ENCODE measurements around the gene CARHSP1. TPM values are rescaled to one million over a fixed set of nuclear protein-coding genes. Genes with fewer than 3 reads are reported as not detected.
A peak's percentile ranks its signal among the peaks of the same experiment; 100 is the strongest.
"Not testable (repeated sequence)": the region's sequence is repeated elsewhere in the genome, so short reads cannot be mapped to it uniquely, and the experiment has no call there.

The CARHSP1 gene
- polyA plus RNA-seq: 100 to 1,000 TPM in 2 of 3 donors, 10 to 100 TPM in 1; 45.3 to 236 (median 125) TPM

DNA sequence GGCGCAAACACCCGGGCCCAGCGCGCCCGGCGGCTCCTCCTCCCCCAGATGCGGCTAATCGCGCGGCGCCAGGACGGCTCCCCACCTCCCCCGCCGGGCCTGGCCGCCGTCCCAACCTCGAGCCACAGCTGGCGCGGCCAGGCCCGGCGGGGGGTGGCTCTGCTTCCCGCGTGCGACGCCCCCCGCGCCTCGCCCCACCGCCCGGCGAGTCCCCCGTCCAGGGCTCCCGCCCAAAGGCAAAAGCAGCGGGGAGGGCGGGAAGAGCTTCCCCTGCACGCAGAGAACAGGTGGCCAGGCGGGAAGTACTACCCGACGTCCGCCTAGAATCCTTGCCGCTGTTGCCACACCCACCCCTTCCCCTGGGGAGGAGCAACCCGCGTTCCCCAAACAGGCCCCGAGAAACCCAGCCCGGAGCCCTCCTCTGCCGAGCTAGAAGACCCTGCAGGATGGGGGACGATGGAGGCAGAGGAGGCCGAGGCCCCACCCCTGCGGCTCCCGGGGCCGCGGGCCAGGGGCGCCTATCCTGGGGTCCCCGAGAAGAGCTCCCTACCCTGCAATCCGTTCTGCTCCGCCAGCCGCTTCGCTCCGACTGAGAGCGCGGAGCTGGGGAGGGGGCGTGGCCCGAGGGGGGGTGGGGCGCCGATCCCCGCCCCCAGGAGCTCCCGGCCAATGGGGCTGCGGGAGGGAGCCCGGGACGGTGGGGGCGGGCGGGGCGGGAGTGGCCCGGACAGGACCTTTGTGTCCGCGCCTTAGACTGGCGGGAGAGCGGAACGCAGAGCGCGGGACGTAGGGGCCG lies at the start of gene CARHSP1:
Gene CARHSP1 (minus strand): TSS at position 591 of the 796 bp plus-strand sequence. CDS start 9,678 bp downstream, outside the sequence.
- WGBS, 3 donors: 1% methylated on average over 71 to 83 of the region's 83 CpGs
- peak within 1 kb of the TSS; percentile 51 for H3K27ac ChIP-seq (ENCODE audit: low read depth, low read length)

DNA sequence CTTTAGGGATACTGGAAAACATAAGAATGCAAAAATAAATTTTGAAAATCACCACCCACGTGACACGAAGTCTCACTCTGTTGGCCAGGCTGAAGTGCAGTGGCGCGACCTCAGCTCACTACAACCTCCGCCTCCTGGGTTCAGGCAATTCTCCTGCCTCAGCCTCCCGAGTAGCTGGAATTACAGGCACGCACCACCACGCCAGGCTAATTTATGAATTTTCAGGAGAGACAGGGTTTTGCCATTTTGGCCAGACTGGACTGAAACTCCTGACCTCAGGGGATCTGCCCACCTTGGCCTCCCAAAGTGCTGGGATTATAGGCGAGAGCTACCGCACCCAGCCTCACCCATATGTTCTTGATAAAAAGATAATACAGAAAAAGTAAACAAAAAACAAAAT lies 48.5 kb upstream of the CARHSP1 start:
- 94 to 95% (median 95%) methylated on average over 10 of the region's 10 CpGs for WGBS, 3 donors
- not testable (repeated sequence) for H3K27ac ChIP-seq (ENCODE audit: low read depth, low read length)

DNA sequence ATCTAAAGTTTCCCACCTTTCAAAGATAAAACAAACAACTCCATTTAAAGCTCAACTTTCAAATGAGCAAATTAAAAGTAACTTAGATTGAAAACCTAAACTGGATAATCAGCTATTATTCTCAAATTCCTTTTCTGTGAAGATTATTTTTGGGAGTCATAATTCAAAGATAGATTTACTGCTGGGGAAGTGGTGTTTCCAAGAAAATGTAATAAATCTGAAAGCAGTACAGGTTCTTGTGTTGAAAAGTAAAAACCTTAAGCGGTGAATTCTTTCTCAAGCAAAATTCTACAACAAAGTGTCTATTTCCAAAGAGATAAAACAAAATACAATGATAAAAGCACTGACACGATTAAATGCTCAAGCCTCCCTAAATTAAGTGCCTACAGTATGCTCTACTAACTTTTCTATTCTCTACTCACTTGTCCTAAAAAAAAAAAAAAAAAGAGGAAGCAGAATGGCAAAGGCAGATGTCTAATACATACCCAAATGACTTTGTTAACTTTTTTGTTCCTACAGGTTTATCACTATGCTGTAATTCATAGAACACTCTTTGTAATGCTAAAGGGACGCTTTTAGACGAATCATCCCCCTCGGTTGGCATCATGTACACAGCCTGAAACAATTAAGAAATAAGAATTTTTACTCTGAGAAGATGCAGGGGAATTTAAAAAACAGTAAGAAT lies 47.9 kb upstream of the CARHSP1 start:
- no peak overlapping the region for H3K27ac ChIP-seq (ENCODE audit: low read depth, low read length)
- 62 to 91% (median 75%) methylated on average over 5 of the region's 5 CpGs for WGBS, 3 donors

DNA sequence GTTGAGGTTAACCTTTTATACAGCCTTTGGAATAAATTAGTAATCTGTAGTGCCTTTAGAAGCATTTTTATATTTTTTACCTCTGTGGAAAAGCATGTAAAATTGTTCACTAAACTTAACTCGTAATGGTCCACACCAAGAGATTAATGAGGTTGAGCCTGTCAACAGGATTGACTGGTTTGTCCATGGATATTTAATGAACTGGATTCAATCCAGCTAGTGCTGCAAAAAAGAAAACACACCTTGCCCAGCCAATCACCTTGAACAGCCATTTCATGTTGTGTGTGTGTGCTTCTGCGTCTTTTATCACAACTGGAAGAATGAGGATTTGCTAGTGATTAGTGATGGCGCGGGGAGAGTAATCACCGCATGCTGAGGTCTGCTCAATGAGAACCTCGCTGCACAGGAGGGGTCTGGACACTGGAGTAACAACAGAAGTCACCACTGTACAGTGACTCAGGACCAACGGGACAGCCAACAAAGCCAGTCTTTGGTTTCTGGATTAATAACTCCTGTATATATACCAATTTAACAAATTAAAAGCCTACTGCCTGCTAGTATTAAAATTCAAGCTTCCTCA lies 47.0 kb upstream of the CARHSP1 start:
- 37 to 94% (median 91%) methylated on average over 7 of the region's 7 CpGs for WGBS, 3 donors
- H3K27ac ChIP-seq (ENCODE audit: low read depth, low read length): no peak overlapping the region

DNA sequence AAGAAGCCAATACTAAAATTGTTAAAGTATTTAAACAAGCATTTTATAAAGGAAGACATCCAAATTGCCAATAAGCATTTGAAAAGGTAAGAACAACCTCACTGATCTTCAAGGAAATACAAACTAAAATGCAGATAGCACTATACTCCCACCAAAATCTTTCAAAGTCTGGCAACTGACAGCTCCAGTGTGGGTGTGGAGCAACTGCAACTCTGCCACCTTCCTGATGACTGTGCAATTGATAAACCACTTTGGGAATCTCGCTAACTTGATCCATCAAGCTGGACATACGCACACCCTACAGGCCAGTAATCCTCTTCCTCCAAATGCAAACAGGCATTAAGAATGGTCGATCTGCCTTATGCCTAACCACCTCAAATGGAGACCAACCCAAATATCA lies 45.3 kb upstream of the CARHSP1 start:
- no peak overlapping the region for H3K27ac ChIP-seq (ENCODE audit: low read depth, low read length)
- 93 to 94% (median 93%) methylated on average over 3 of the region's 3 CpGs for WGBS, 3 donors

DNA sequence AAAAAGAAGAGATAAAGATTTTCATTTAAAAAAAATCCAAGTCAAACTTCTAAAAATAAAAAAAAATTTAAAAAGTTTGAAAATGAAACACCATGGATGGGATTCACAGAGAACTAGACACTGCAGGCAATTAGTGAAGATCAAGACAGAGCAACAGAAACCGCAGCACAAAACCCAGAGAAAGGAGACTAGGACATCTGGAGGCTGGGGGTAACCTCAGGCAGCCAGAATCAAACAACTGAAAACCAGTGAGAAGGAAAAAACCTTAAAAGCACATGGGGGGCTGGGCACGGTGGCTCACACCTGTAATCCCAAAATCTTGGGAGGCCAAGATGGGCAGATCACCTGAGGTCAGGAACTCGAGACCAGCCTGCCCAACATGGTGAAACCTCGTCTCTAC lies 44.0 kb upstream of the CARHSP1 start:
- 92 to 95% (median 93%) methylated on average over 4 of the region's 4 CpGs for WGBS, 3 donors
- H3K27ac ChIP-seq (ENCODE audit: low read depth, low read length): no peak overlapping the region

DNA sequence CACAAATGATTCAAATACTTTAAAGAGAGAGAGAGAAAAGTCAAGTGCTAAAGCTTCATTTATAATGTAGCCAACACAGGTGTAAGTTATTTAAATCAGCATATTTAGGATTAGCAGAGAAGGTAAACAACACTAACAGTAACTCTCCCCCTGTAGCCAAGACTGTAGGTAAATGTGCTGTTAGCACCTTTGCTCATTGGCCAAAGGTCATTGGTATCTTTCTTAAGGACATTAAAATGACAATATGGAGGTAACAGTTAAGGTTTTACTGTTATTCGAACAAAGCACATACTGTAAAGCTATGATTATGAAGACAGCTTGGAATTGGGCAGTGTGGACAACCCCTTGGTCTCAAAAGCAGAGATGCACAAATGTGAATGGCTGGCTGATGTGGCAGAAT lies 42.0 kb upstream of the CARHSP1 start:
- H3K27ac ChIP-seq (ENCODE audit: low read depth, low read length): no peak overlapping the region
- WGBS, 3 donors: 76 to 95% (median 87%) methylated on average over 1 of the region's 1 CpG

DNA sequence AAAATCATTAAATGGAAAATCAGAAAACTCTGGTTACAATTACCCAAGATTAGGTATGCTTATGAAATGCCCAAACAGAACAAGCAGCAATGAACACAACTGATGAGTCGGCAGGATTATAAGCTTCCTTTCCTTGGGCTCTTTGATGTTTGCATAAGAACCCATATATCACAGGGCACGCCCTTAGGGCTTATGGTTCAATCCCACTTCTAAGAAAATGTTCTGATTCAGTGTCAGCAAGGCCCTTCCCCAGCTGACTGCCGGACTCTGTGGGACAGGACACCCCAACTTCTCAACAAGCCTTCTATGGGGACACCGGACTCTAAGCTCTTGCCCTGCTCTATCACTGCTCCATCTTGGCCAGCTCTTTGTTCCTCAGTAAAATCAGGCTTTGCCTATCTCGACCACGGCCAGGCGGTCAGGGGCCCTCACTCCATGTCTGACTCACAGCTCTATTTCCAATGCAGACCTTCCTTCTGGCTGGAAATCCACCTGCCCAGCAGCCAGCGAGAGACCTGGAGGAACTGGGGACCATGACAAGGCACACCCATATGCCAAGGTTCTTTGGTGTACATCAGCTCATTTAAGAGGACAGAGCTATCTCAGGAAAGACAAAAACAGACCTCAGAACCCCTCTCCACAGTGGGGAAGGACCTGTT lies 40.1 kb upstream of the CARHSP1 start:
- H3K27ac ChIP-seq (ENCODE audit: low read depth, low read length): no peak overlapping the region
- 79 to 83% (median 82%) methylated on average over 8 of the region's 8 CpGs for WGBS, 3 donors

DNA sequence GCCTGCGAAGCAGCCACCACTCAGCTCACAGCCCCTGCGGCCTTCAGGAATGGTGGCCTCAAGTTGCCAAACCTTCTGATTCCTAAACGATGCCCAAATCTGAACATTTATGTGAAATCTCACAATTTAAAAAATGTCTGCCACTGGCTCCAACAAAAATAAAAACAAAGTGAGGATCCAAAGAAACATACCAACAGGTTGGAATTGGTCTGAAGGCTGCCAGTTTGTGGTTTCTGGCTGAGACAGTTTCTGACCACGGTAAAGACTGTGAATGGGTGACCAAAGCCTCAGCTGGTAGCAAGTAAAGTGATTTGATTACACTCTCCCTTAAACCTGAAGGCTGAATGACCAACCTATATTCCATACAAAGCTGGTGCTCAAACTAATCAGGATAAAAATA lies 38.3 kb upstream of the CARHSP1 start:
- WGBS, 3 donors: 53 to 82% (median 58%) methylated on average over 4 of the region's 4 CpGs
- H3K27ac ChIP-seq (ENCODE audit: low read depth, low read length): no peak overlapping the region

DNA sequence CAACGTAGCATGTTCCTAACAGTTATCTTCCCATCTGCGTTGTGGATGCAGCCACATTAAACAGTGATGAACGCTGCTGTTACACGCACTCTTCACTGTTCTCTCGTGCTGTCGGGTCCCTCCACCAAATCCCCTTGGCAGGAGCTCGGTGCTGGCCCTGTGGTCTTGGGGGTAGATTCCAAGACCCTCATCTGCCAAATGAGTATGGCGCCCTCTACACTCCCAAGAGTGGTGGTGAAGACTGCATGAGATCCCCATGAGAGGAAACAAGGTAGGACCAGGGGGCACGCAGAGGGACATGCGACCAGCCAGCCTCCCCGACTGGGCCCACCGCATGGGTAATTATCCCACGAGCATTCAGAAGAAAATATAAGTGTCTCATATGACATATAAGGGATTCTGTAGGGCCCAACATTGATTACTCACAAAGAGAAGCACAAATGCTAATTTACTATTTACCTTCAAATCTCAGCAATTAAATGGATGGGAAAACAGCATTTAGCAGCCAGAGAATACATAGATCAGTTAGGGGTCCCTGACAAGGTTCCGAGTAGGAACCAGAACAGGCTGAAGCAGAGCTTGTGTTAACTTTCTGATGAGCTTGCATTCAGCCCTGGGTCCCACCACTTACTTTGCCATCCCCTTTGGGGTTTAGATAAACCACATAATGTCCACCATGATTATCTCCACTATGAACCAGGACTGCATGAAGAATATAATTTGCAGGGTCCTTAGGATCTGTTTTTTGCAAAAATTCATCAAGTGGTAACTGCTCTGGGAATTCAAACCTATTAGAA lies 37.2 kb upstream of the CARHSP1 start:
- 86 to 90% (median 88%) methylated on average over 14 of the region's 14 CpGs for WGBS, 3 donors
- no peak overlapping the region for H3K27ac ChIP-seq (ENCODE audit: low read depth, low read length)

DNA sequence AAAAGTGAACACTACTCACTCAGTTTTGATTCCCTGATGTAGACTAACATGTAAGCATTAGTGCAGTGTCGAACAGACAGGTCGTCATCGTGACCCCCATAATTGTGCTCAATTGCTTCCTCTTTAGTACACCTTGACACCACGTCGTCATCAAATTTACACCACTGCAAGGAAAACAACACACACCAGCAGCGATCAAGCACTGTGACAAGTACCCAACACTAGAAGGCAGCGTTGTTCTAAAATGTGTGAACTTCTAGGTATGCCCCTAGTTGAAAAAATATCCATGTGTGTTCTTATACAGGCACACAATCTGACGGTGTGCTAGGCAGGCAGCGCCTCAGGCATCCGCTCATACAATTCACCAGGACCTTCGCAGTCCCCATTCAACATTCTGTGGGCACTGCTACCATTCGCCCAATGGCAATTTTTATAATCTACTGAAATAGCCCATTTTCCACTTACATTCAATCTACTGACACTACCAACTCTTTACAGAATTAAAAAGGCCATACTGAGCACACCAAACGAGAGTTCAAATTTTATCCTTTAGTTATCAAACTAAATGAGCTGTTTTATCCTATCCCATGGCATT lies 36.5 kb upstream of the CARHSP1 start:
- H3K27ac ChIP-seq (ENCODE audit: low read depth, low read length): no peak overlapping the region
- WGBS, 3 donors: 70 to 79% (median 75%) methylated on average over 13 of the region's 13 CpGs

DNA sequence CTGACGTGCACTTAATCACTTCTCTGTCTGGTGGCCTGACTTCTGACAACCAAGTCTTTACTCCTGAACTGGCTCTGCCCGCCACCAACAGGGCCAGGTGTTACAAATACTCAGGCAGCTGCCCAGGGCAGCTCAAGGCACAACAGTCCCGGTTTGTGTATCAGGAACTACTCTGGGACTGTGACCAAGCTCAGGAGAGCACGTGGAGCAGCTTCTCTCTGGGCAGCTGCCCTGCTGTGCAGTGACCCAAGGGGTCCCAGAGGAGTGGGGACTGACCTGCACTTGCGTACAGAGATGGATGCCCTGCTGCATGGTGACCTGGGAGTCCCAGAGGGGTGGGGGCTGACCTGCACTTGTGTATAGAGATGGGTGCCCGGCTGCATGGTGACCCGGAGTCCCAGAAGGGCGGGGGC lies 35.2 kb upstream of the CARHSP1 start:
- 85 to 94% (median 87%) methylated on average over 8 of the region's 8 CpGs for WGBS, 3 donors
- H3K27ac ChIP-seq (ENCODE audit: low read depth, low read length): no peak overlapping the region

DNA sequence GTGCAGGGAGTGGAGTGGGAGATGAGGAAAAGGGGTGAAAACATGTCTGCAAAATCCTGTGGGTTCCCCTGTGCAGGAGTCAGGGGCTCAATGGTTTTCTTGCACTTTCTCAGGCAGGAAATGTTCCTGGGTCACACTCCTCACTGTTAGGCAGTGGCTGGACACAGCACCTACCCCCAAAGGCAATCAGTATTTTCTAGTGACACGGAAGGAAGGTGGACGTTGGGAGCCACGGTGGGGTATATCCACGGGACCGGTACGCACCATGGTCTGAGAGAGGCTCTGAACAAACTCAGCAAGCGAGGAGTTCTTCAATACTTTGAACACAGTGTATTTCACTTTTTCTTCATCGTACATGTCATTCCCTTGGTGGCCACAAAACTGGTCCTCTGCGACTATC lies 34.2 kb upstream of the CARHSP1 start:
- 93 to 95% (median 95%) methylated on average over 9 of the region's 9 CpGs for WGBS, 3 donors

DNA sequence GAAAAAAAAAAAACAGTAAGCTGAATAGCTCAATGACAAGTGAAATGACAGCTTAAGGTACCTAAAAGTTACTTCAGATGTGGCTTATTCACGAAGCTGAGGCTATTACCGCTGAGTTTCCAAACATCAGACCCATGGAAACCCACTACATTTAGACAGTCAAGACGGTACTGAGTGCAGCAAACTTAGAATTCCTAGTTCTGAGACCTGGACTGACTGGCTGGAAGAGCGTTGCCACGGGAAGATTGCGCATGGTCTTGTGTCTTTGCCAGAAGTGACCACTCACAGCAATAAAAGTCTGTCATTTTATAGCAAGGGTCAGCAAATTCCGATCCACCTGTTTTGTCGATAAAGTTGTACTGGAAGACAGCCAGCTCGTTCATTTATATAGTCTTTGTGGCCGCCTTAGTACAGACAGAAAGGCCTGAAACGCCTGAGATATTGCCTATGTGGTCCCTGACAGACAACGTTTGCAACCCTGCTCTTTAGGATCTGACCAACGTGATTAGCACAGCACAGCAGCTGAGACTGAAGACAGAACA lies 32.6 kb upstream of the CARHSP1 start:
- no peak overlapping the region for H3K27ac ChIP-seq (ENCODE audit: low read depth, low read length)
- WGBS, 3 donors: 79 to 85% (median 81%) methylated on average over 13 of the region's 13 CpGs

More for the DNA sequence above, 34.2 kb upstream of the CARHSP1 start:
- no peak overlapping the region for H3K27ac ChIP-seq (ENCODE audit: low read depth, low read length)

DNA sequence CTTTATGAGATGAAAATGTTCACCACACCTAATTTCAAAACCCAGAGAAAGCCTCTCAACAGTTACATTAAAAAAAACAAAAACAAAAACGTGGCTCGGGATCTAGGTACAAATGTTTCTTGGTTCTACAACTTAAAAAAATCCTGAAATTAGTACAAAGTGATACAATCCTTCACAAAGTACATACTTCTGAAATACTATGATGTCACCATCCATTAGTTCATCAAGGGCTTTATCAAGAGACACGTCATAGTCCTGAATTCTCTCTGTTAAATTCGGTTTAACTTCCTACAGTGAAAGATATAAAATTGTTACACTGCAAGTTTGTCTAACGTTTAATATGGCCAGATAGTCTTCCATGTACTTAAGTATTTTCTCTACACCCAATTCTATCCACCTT lies 31.5 kb upstream of the CARHSP1 start:
- WGBS, 3 donors: 79 to 85% (median 80%) methylated on average over 5 of the region's 5 CpGs
- H3K27ac ChIP-seq (ENCODE audit: low read depth, low read length): no peak overlapping the region

DNA sequence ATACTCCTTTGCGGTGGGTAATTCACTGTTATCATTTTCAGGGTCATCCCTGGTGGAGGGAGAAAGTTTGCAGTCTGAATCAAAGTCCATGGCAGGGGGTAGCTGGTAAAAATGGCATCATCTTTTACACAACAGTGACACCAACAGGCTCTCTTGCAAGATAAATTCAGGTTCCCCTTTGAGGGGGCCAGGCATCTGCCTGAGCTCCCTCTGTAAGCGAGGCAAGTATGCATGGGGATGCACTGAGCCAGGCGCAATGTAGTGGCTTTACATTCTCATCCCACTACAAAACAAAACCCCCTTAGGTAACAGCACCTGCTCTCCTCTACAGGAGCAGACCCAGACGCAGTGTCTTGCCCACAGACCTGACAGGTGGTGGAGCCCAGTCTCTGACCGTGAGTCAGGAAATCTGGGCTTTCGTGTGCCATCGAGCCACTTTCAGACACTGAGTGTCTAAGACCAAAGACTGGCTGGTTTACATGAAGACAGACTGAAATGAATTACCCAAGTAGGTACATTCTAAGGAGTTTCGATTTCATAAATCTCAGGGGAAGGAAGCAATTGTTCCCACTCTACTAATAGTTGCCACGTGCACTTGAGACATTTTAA lies 31.0 kb upstream of the CARHSP1 start:
- H3K27ac ChIP-seq (ENCODE audit: low read depth, low read length): no peak overlapping the region
- WGBS, 3 donors: 83 to 93% (median 83%) methylated on average over 9 of the region's 9 CpGs

DNA sequence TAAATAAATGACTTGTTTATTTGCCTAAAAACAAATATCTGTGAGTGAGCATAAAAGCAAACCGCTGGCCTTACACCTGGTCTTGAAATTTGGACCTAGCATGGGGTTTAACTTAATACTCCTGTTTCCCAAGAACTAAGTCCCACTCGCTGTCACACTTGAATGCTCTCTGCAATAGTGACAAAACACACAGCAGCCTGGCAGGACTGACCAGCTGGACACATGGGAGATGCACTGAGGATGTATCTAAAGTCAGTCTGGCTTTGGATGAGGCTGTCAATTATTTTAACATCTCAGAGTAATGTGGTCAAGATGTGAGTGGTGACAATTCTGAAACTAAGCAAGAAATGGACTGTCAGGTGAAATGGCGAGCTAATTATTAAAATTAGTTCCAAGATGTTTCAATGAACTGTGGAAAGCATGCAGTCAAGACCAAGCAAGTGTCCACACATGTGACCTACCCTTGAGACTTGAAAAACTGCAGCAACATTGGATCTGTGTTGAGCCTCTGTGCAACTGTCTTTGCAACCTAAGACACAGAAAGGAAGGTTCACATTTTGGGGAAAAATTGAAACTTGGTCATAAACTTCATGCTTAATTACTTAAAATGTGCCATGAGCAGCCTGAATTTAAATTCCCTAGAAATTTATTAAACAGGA lies 30.0 kb upstream of the CARHSP1 start:
- H3K27ac ChIP-seq (ENCODE audit: low read depth, low read length): no peak overlapping the region
- 95 to 96% (median 96%) methylated on average over 3 of the region's 3 CpGs for whole genome bisulfite sequencing, 3 donors

Data from adipose tissue (tissue), 3 donors.